Measurements from ENCODE around the gene KLHDC7A. TPM values are rescaled to one million over a fixed set of nuclear protein-coding genes. Genes with fewer than 3 reads are reported as not detected.

KLHDC7A gene
- total RNA-seq, 3 donors from 2014 or later, result 0.80 to 15.7 (median 0.98) TPM

DNA sequence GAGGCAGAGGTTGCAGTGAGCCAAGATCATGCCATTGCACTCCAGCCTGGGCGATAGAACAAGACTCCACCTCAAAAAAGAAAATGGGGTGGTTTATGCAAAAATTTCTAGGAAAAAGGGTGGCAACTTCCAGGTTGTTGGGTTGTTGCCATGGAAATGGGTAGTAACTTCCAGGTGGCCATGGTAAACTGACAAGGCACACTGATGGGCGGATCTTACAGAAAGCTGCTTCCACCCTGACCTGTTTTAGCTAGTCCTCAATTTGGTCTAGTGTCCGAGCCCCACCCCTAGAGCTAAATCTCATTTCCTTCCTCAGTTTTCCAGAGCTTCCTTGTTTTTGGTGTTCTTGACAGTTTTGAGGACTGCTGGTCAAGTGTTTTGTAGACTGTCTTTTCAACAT is 13.6 kb downstream of the KLHDC7A start:
- DNase-seq (ENCODE audit: low spot score in 2 of 2), result no peak
- H3K36me3 ChIP-seq, result no peaks in the 10 kb centered on the region
- H3K9me3 ChIP-seq, result no peaks in the 10 kb centered on the region
- no peak overlapping the region for H3K27ac ChIP-seq
- intact Hi-C loops (cut with DNase I; ENCODE audit: low total_unique reads), result no loop called here
- H3K4me3 ChIP-seq, result no peak overlapping the region
- no peaks in the 10 kb centered on the region for H3K4me1 ChIP-seq
- TF ChIP-seq, protein P1, sequence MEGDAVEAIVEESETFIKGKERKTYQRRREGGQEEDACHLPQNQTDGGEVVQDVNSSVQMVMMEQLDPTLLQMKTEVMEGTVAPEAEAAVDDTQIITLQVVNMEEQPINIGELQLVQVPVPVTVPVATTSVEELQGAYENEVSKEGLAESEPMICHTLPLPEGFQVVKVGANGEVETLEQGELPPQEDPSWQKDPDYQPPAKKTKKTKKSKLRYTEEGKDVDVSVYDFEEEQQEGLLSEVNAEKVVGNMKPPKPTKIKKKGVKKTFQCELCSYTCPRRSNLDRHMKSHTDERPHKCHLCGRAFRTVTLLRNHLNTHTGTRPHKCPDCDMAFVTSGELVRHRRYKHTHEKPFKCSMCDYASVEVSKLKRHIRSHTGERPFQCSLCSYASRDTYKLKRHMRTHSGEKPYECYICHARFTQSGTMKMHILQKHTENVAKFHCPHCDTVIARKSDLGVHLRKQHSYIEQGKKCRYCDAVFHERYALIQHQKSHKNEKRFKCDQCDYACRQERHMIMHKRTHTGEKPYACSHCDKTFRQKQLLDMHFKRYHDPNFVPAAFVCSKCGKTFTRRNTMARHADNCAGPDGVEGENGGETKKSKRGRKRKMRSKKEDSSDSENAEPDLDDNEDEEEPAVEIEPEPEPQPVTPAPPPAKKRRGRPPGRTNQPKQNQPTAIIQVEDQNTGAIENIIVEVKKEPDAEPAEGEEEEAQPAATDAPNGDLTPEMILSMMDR (IDR thresholded peaks at IDR 0.05), result no peak
- TF ChIP-seq POLR2A (IDR thresholded peaks at IDR 0.05) (no peak), POLR2AphosphoS5 (IDR thresholded peaks at IDR 0.05) (no peak)
- H3K27me3 ChIP-seq, result peaks cover 0 to 6% of the 10 kb centered on the region in 2 donors

DNA sequence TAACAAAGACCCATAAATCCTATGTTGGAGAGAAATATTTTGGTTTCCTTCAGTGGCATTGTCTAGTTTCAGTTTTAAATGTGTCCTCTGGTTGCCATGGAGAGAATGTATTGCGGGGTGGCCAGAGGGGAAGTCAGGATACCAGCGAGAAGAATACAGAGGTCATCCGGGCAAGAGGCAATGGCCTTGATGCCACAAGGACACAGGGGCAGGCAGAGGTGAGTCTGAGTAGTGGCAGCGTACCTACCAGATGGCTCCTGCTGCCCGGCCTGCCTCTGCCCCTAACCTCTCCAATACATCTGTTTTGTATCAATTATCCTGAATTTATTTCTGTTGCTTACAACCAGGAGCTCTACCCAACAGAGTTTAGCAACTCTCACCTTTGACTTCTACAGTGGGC is 14.9 kb downstream of the KLHDC7A start:
- Histone ChIP-seq H3K9me3 (no peaks in the 10 kb centered on the region), H3K27ac (no peak overlapping the region), H3K4me3 (no peak overlapping the region), H3K36me3 (no peaks in the 10 kb centered on the region), H3K27me3 (peaks cover 0 to 6% of the 10 kb centered on the region in 2 donors), H3K4me1 (no peaks in the 10 kb centered on the region)
- intact Hi-C loops (cut with DNase I; ENCODE audit: low total_unique reads), result no loop called here
- no peak for DNase-seq (ENCODE audit: low spot score in 2 of 2)
- TF ChIP-seq POLR2AphosphoS5 (IDR thresholded peaks at IDR 0.05) (no peak), POLR2A (IDR thresholded peaks at IDR 0.05) (no peak)
- TF ChIP-seq, protein P1 (IDR thresholded peaks at IDR 0.05), result no peak

DNA sequence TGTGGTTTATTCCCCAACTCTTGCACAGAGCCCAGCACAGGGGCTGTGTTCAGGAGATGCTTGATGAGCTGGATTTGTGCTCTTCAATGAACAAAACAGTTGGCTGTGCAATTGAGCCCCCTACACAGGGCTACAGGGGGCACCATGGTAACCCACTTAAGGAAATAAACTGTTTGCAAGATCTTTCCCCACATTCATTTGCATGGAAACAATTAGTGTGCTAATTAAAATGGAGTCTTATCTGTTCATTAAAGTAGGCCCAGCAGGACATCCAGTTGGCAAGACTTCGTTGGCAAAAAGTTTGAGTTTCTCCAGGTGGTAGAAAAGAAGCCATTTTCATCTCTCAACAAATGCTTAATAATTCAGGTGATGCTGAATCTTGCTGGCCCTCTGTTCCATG is 15.3 kb downstream of the KLHDC7A start:
- TF ChIP-seq, protein P1 (IDR thresholded peaks at IDR 0.05), result no peak
- no peak for TF ChIP-seq POLR2AphosphoS5 (IDR thresholded peaks at IDR 0.05)
- TF ChIP-seq POLR2A (IDR thresholded peaks at IDR 0.05), result no peak
- intact Hi-C loops (cut with DNase I; ENCODE audit: low total_unique reads), result no loop called here
- Histone ChIP-seq H3K27ac (no peak overlapping the region), H3K27me3 (peaks cover 0 to 6% of the 10 kb centered on the region in 2 donors), H3K4me3 (no peak overlapping the region), H3K9me3 (no peaks in the 10 kb centered on the region), H3K36me3 (no peaks in the 10 kb centered on the region), H3K4me1 (no peaks in the 10 kb centered on the region)
- DNase-seq (ENCODE audit: low spot score in 2 of 2), result no peak

DNA sequence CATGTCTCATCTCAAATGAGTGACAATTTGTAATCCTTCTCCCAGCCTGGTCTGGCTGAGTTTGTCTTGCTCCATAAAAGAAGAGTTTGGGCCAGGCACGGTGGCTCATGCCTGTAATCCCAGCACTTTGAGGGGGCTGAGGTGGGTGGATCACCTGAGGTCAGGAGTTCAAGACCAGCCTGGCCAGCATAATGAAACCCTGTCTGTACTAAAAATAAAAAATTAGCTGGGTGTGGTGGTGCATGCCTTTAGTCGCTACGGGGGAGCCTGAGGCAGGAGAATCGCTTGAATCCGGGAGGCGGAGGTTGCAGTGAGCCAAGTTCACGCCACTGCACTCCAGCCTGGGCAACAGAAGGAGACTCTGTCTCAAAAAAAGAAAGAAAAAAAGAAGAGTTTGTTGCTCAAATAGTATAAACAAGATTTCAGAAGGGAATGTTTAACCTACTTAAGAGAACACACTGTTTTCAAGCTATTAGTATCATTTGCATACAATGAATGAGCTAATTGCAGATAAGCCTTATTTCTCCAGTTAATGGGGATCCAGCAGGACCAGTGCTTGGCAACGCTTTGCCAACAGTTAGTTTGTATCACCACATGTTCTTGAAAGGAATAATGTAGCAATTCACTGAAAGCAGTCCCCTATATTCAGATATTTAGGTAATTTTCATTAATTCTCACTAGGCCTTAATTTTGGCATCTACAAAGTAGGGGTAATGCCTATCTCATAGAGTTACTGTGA is 15.9 kb downstream of the KLHDC7A start:
- Histone ChIP-seq H3K4me1 (no peaks in the 10 kb centered on the region), H3K27me3 (peaks cover 0 to 6% of the 10 kb centered on the region in 2 donors), H3K4me3 (no peak overlapping the region), H3K27ac (no peak overlapping the region), H3K9me3 (no peaks in the 10 kb centered on the region), H3K36me3 (no peaks in the 10 kb centered on the region)
- intact Hi-C loops (cut with DNase I; ENCODE audit: low total_unique reads), result no loop called here
- TF ChIP-seq, protein P1 (IDR thresholded peaks at IDR 0.05), result no peak
- TF ChIP-seq POLR2A (IDR thresholded peaks at IDR 0.05), result no peak
- no peak for TF ChIP-seq POLR2AphosphoS5 (IDR thresholded peaks at IDR 0.05)
- DNase-seq (ENCODE audit: low spot score in 2 of 2), result no peak

DNA sequence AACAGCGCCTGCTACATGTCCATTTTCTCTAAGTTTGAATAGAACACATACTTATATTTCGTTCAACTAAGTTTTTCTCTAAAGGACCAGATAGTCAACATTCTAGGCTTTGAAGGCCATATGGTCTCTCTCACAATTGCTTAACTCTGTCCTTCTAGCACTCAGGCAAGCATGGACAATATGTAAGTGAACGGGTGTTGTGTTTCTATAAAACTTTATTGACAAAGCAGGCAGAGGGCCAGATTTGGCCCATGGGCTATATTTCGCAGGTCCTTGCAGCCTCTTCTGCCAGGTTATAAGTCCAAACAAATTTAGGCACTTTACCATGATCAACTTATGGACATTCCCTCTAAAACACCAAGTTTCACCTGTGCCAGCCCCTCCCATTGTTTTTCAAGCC is 21.1 kb downstream of the KLHDC7A start:
- Histone ChIP-seq H3K4me3 (no peak overlapping the region), H3K27ac (no peak overlapping the region), H3K27me3 (peaks cover 0 to 3% of the 10 kb centered on the region in 2 donors), H3K4me1 (no peaks in the 10 kb centered on the region), H3K36me3 (no peaks in the 10 kb centered on the region), H3K9me3 (no peaks in the 10 kb centered on the region)
- intact Hi-C loops (cut with DNase I; ENCODE audit: low total_unique reads), result no loop called here
- TF ChIP-seq POLR2AphosphoS5 (IDR thresholded peaks at IDR 0.05) (no peak), POLR2A (IDR thresholded peaks at IDR 0.05) (no peak)
- TF ChIP-seq, protein P1 (IDR thresholded peaks at IDR 0.05), result no peak
- DNase-seq (ENCODE audit: low spot score in 2 of 2), result no peak
